Frontal cortex (tissue), 4 donors: Measurements from ENCODE around the gene HMGB4. TPM values are rescaled to one million over a fixed set of nuclear protein-coding genes. Genes with fewer than 3 reads are reported as not detected.

Source experiments
- DNase-seq, 2 donors: peaks; one replicate each; pipeline ENCODE4 v3.0.0; 2012; ENCODE audit warnings: low spot score in 2 of 2
- FAIRE-seq: peaks from 2 replicates; lab custom pipeline; 2012; peaks lifted over from hg19 to GRCh38; lab: Jason Lieb, UNC
- total RNA-seq: library from RNA; depleted of rRNA; stranded (reverse); fragments of >200 nt; gene quantifications from one replicate; pipeline ENCODE4 v1.2.3, GENCODE V29; 2014
- donor health status: control.
- donor health status: control.
- donor health status: control.

HMGB4 gene
- total RNA-seq: not detected

- FAIRE-seq: no peak
- DNase-seq: no peak
Observed at GRCh38 chr1:33863779-33864178, at the start of gene HMGB4. TSS of gene HMGB4 (plus strand) at chr1:33864079. CDS start at chr1:33864192, 113 bp downstream.

GRCh38 chr1:33814166-33814565 lies 49.7 kb upstream of the HMGB4 start:
- FAIRE-seq (no peak), DNase-seq (no peak)

- FAIRE-seq: no peak
- no peak for DNase-seq
Observed at GRCh38 chr1:33815061-33815460, 48.8 kb upstream of the HMGB4 start.

GRCh38 chr1:33818071-33818470 lies 45.8 kb upstream of the HMGB4 start:
- FAIRE-seq (no peak), DNase-seq (no peak)

GRCh38 chr1:33819290-33819912 lies 44.5 kb upstream of the HMGB4 start:
- no peak for FAIRE-seq
- no peak for DNase-seq

GRCh38 chr1:33819913-33820311 lies 44.0 kb upstream of the HMGB4 start:
- DNase-seq (no peak), FAIRE-seq (no peak)

GRCh38 chr1:33820804-33821203 lies 43.1 kb upstream of the HMGB4 start:
- no peak for FAIRE-seq
- DNase-seq: no peak

- no peak for FAIRE-seq
- no peak for DNase-seq
Observed at GRCh38 chr1:33821291-33821690, 42.6 kb upstream of the HMGB4 start.

GRCh38 chr1:33822396-33822795 lies 41.5 kb upstream of the HMGB4 start:
- no peak for FAIRE-seq
- DNase-seq: no peak

- DNase-seq (no peak), FAIRE-seq (no peak)
Observed at GRCh38 chr1:33823401-33823800, 40.5 kb upstream of the HMGB4 start.

GRCh38 chr1:33823830-33824229 lies 40.0 kb upstream of the HMGB4 start:
- DNase-seq: no peak
- FAIRE-seq: no peak

GRCh38 chr1:33824321-33824720 lies 39.6 kb upstream of the HMGB4 start:
- no peak for FAIRE-seq
- no peak for DNase-seq

- FAIRE-seq (no peak), DNase-seq (no peak)
Observed at GRCh38 chr1:33824971-33825370, 38.9 kb upstream of the HMGB4 start.

GRCh38 chr1:33825506-33825905 lies 38.4 kb upstream of the HMGB4 start:
- no peak for DNase-seq
- FAIRE-seq: no peak

- no peak for FAIRE-seq
- no peak for DNase-seq
Observed at GRCh38 chr1:33826311-33826710, 37.6 kb upstream of the HMGB4 start.

GRCh38 chr1:33826711-33827110 lies 37.2 kb upstream of the HMGB4 start:
- DNase-seq (no peak), FAIRE-seq (no peak)

GRCh38 chr1:33828059-33828458 lies 35.8 kb upstream of the HMGB4 start:
- no peak for FAIRE-seq
- DNase-seq: no peak

- DNase-seq (no peak), FAIRE-seq (no peak)
Observed at GRCh38 chr1:33828654-33829053, 35.2 kb upstream of the HMGB4 start.

GRCh38 chr1:33836911-33837310 lies 27.0 kb upstream of the HMGB4 start:
- DNase-seq (no peak), FAIRE-seq (no peak)

- DNase-seq (no peak), FAIRE-seq (no peak)
Observed at GRCh38 chr1:33837635-33838034, 26.2 kb upstream of the HMGB4 start.

GRCh38 chr1:33841494-33841893 lies 22.4 kb upstream of the HMGB4 start:
- no peak for DNase-seq
- no peak for FAIRE-seq

GRCh38 chr1:33842348-33842747 lies 21.5 kb upstream of the HMGB4 start:
- no peak for FAIRE-seq
- DNase-seq: no peak
